Ectodermal cell (in vitro differentiated cells): ENCODE data around the gene MLST8.
A peak's percentile ranks its signal among the peaks of the same experiment; 100 is the strongest.
"Not testable (repeated sequence)": the region's sequence is repeated elsewhere in the genome, so short reads cannot be mapped to it uniquely, and the experiment has no call there.

ENCODE experiments used
- H3K27ac ChIP-seq: 2 replicates; pipeline ENCODE4 v1.7.0; 2013; ENCODE audit warnings: mild to moderate bottlenecking, low read depth, low read length; ENCODE audit not compliant: insufficient read depth, poor library complexity, severe bottlenecking
- H3K27me3 ChIP-seq: 2 replicates; pipeline ENCODE4 v1.7.0; 2013; ENCODE audit warnings: mild to moderate bottlenecking, low read length; ENCODE audit not compliant: insufficient read depth, control insufficient read depth, poor library complexity, severe bottlenecking
- H3K36me3 ChIP-seq: one replicate; pipeline ENCODE4 v1.7.0; 2013; ENCODE audit warnings: low read length; ENCODE audit not compliant: control insufficient read depth, insufficient read depth
- H3K4me1 ChIP-seq: one replicate; pipeline ENCODE4 v1.7.0; 2013; ENCODE audit warnings: low read length; ENCODE audit not compliant: control insufficient read depth, insufficient read depth
- H3K4me3 ChIP-seq: 2 replicates; pipeline ENCODE4 v1.7.0; 2013; ENCODE audit warnings: low read depth, low read length, control low read depth; ENCODE audit not compliant: insufficient read depth
- H3K9me3 ChIP-seq: 2 replicates; pipeline ENCODE4 v1.7.0; 2013; ENCODE audit warnings: mild to moderate bottlenecking, low read length, moderate library complexity; ENCODE audit not compliant: control insufficient read depth
- WGBS, 2 experiments: methylation state at CpG; one replicate each; pipeline ENCODE4 v1.1.7; 2013; ENCODE audit warnings: missing lambda C conversion rate in 2 of 2; 5-methylcytosine and 5-hydroxymethylcytosine counted together

MLST8 gene

DNA sequence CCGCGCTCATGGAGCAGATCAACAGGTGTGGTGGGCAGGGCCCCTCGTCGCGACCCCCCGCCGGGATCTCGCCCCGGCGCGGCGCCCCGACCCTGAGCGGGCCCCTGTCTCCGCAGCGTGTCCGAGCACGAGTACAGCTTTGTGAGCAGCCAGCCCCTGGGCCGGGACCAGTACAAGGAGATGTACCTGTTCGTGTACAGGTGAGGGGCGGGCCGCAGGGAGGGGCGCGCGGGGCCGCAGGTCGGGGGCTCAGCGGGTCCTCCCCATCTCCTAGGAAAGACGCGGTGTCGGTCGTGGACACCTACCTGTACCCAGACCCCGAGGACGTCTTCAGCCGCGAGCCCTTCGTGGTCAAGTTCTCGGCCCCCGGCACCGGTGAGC is 31.8 kb downstream of the MLST8 start:
- H3K4me3 ChIP-seq: peak overlapping the region; percentile 30
- peaks cover 32% of the 10 kb centered on the region for H3K27me3 ChIP-seq
- H3K4me1 ChIP-seq: peaks cover 13% of the 10 kb centered on the region
- no peak overlapping the region for H3K27ac ChIP-seq
- 8 to 10% methylated on average over 40 of the region's 40 CpGs for WGBS, 2 experiments
- H3K36me3 ChIP-seq: peaks cover 17% of the 10 kb centered on the region
- no peaks in the 10 kb centered on the region for H3K9me3 ChIP-seq

- 18 to 19% methylated on average over 65 of the region's 65 CpGs for WGBS, 2 experiments
- Histone ChIP-seq H3K9me3 (no peaks in the 10 kb centered on the region), H3K36me3 (peaks cover 23% of the 10 kb centered on the region), H3K4me1 (peaks cover 13% of the 10 kb centered on the region), H3K4me3 (no peak overlapping the region), H3K27ac (no peak overlapping the region), H3K27me3 (peaks cover 32% of the 10 kb centered on the region)
Measured at GRCh38 chr16:2237493-2238149, 32.4 kb downstream of the MLST8 start.

- H3K27me3 ChIP-seq: peaks cover 32% of the 10 kb centered on the region
- WGBS, 2 experiments: 65 to 66% methylated on average over 18 of the region's 18 CpGs
- H3K9me3 ChIP-seq: no peaks in the 10 kb centered on the region
- H3K4me1 ChIP-seq: peaks cover 13% of the 10 kb centered on the region
- H3K27ac ChIP-seq: no peak overlapping the region
- peaks cover 22% of the 10 kb centered on the region for H3K36me3 ChIP-seq
- no peak overlapping the region for H3K4me3 ChIP-seq
Measured at GRCh38 chr16:2238150-2238837, 33.0 kb downstream of the MLST8 start.

DNA sequence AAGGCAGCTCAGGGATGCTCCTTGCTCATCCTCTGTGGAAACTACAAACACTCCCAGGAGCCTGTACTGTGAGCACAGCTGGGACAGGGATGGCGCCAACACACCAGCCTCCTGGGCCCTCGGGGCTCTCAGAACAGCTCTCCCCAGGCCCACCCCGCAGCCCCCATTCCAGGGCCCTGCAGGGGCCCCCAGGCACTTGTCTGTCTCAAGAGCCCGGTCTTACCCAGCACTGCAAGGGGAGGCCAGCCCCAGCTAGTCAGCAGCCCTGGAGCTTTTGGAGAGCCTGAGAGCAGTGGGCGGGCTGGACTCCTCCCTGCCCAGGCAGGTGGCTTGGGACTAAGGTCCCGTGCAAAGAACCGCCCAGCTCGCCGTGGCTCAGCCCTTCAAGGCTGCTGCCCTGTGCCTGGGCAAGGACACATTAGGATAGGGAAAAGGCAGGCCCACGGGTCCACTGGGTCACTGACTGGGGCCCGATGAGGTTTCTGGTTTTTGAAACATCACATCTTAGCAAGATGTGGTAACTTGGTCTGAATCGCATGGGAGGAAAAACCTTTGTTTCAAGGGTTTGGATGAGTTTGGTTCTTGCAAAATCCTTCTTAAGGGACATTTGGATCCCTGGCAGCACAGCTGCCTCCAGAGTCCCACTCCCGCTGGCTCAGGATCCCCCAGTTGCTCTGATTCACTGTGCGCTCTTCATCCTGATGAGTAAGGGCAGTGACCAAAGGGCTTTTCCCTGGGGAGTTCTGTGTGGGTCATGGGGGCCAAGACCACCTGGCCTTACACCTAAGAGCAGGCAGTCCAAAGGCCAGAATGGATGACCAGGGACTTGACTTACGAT is 33.8 kb downstream of the MLST8 start:
- 62 to 67% methylated on average over 15 of the region's 15 CpGs for WGBS, 2 experiments
- no peak overlapping the region for H3K27ac ChIP-seq
- peaks cover 13% of the 10 kb centered on the region for H3K4me1 ChIP-seq
- H3K27me3 ChIP-seq: peaks cover 32% of the 10 kb centered on the region
- no peak overlapping the region for H3K4me3 ChIP-seq
- peaks cover 19% of the 10 kb centered on the region for H3K36me3 ChIP-seq
- no peaks in the 10 kb centered on the region for H3K9me3 ChIP-seq

- Histone ChIP-seq H3K27me3 (peaks cover 32% of the 10 kb centered on the region), H3K36me3 (peaks cover 15% of the 10 kb centered on the region), H3K4me1 (peaks cover 13% of the 10 kb centered on the region)
- H3K9me3 ChIP-seq, H3K27ac ChIP-seq, H3K4me3 ChIP-seq: not testable (repeated sequence)
- WGBS, 2 experiments: 91% methylated on average over 9 of the region's 9 CpGs
Measured at GRCh38 chr16:2240331-2240730, 35.1 kb downstream of the MLST8 start.

DNA sequence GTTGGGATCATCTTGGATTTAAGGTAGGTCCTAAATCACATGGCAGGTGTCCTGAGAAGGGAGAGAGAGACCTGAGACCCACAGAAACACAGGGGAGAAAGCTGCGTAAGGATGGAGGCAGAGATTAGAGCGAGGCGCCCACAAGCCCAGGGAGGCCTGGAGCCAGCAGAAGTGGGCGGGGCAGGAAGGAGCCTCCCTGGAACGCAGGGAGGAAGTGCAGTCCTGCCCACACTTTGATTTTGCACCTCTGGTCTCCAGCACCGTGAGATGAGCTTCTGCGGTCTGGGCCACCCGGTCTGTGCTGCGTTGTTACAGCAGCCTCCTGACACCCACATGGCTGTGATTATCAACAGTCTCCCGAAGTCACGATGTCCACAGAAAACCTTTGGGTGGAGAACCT is 37.3 kb downstream of the MLST8 start:
- Histone ChIP-seq H3K27me3 (peaks cover 11% of the 10 kb centered on the region), H3K36me3 (peaks cover 20% of the 10 kb centered on the region), H3K4me3 (no peak overlapping the region), H3K27ac (no peak overlapping the region), H3K4me1 (peaks cover 7% of the 10 kb centered on the region), H3K9me3 (no peaks in the 10 kb centered on the region)
- 94 to 97% methylated on average over 11 of the region's 11 CpGs for WGBS, 2 experiments

DNA sequence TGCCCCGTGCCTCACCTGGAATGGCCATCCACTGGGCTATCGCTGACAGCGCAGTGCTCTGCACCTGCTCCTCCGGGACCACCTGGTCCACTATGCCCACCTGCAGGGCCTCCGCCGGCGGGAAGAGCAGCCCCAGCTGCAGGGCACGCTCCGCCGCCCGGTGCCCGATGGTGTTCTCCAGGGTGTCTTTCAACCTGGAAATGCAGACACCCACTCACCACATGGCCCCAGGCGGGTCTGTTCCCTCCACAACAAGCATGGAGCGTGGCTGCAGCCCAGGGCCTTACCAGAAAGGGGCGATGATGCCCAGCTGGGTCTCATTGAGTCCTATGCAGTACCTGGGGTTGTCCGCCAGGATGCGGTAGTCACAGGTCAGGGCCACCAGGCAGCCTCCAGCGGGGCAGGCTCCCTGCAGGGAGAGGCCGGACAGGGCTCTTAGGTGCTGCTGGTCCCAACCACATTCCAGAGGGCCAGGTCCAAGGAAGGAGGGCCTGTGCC is 37.8 kb downstream of the MLST8 start:
- H3K4me3 ChIP-seq: no peak overlapping the region
- H3K27ac ChIP-seq: no peak overlapping the region
- H3K36me3 ChIP-seq: peaks cover 20% of the 10 kb centered on the region
- H3K4me1 ChIP-seq: peaks cover 7% of the 10 kb centered on the region
- WGBS, 2 experiments: 95 to 96% methylated on average over 19 of the region's 19 CpGs
- H3K9me3 ChIP-seq: no peaks in the 10 kb centered on the region
- peaks cover 6% of the 10 kb centered on the region for H3K27me3 ChIP-seq

DNA sequence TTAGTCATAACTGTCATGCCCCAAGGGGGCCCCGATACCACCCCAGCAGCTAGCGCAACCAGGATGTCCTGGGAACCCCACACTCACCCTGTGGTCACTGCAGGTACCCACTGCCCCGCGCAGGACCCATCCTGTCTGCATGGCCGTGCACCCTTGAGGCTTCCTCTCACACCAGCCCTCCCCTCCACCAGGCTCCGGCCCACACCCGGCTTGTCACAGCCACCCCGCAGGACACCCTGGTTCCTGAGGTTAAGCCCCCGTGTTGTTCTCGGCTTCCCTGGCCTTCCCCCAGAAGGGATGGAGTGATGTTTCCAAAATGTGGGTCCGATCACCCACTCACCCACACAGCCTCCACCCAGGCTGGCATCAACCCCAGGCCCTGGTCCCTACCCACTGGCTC is 38.5 kb downstream of the MLST8 start:
- Histone ChIP-seq H3K9me3 (no peaks in the 10 kb centered on the region), H3K27me3 (no peaks in the 10 kb centered on the region), H3K27ac (no peak overlapping the region), H3K4me1 (peaks cover 3% of the 10 kb centered on the region), H3K4me3 (no peak overlapping the region), H3K36me3 (peaks cover 20% of the 10 kb centered on the region)
- WGBS, 2 experiments: 94 to 95% methylated on average over 11 of the region's 11 CpGs

DNA sequence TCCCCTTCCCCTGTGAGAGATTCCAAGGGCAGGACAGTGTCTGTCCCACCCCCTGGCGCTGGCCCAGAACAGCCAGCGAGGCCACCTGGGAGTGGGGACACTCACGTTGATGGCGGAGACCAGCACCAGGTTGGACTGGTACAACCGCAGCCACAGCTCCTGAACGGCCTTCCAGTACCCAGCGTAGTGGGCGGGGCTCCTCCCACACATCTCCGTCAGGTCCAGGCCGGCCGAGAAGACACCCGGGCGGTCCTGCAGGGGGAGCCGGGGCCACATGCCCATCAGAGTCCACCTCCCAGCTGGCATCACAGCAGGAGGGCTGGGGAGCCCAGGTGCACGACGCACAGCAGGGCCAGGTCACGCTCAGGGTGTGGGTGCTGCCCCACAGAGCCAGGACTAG is 39.0 kb downstream of the MLST8 start:
- Histone ChIP-seq H3K27me3 (no peaks in the 10 kb centered on the region), H3K36me3 (peaks cover 20% of the 10 kb centered on the region), H3K4me3 (no peak overlapping the region), H3K4me1 (no peaks in the 10 kb centered on the region), H3K27ac (no peak overlapping the region), H3K9me3 (no peaks in the 10 kb centered on the region)
- WGBS, 2 experiments: 87 to 88% methylated on average over 17 of the region's 17 CpGs
